Coronary artery (tissue), 2 donors: ENCODE results near the gene CWC27.
"Not testable (repeated sequence)": the region's sequence is repeated elsewhere in the genome, so short reads cannot be mapped to it uniquely, and the experiment has no call there.

ENCODE experiments used
- DNase-seq: peaks from one replicate; pipeline ENCODE4 v3.0.0-alpha.2; 2017; ENCODE audit warnings: low spot score
- H3K27ac ChIP-seq, 2 donors: fragments of 200-600 bp; sonication (generic); one replicate each; pipeline ENCODE4 v1.5.1; 2016 to 2019
- H3K4me3 ChIP-seq: fragments of 200-600 bp; sonication (generic); 2 replicates; pipeline ENCODE4 v1.5.1; 2016; ENCODE audit warnings: mild to moderate bottlenecking, moderate library complexity
- TF ChIP-seq, protein P1 (sequence below): fragments of 200-600 bp; sonication (generic); IDR thresholded peaks from one replicate; pipeline ENCODE4 v1.5.1; 2019; ENCODE audit warnings: antibody characterized with exemption

Gene CWC27

DNA sequence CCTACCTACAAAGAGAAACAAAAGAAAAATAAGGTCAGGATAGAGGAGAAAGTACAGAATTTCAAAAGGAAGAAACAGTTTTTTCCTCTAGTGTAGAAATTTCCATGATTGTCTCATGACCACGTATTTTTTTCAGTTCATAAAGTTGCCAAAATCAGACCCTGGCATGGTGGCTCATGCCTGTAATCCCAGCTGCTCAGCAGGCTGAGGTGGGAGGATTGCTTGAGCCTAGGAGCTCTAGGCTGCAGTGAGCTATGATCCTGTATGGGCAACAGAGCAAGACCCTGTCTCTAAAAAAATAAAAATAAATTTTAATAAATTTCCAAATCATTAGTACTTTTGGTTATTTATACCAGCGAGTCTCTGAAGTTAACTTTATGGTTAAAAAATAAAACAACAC is 37.8 kb downstream of the CWC27 start:
- no peak overlapping the region for H3K27ac ChIP-seq
- TF ChIP-seq, protein P1, sequence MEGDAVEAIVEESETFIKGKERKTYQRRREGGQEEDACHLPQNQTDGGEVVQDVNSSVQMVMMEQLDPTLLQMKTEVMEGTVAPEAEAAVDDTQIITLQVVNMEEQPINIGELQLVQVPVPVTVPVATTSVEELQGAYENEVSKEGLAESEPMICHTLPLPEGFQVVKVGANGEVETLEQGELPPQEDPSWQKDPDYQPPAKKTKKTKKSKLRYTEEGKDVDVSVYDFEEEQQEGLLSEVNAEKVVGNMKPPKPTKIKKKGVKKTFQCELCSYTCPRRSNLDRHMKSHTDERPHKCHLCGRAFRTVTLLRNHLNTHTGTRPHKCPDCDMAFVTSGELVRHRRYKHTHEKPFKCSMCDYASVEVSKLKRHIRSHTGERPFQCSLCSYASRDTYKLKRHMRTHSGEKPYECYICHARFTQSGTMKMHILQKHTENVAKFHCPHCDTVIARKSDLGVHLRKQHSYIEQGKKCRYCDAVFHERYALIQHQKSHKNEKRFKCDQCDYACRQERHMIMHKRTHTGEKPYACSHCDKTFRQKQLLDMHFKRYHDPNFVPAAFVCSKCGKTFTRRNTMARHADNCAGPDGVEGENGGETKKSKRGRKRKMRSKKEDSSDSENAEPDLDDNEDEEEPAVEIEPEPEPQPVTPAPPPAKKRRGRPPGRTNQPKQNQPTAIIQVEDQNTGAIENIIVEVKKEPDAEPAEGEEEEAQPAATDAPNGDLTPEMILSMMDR, result no peak

DNA sequence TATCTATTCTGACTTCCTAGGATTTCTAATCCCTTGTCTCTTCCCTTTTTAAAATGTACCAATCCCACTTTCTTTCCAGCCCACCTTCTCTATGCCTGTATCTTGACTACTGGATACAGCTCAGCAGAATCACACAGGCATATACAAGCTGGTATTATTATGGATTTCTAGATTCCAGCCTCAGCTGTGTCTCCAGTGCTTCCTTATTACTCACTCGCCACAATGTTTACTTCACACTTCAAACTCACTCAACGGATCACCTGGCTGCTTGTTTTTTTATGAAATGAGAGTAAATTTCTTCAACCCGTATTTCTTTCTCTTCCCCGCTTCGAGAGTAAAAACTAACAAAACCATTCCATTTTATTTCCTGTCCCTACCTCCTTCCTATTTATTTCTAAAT is 38.8 kb downstream of the CWC27 start:
- DNase-seq, result no peak
- Histone ChIP-seq H3K4me3 (no peak overlapping the region), H3K27ac (no peak overlapping the region)
- TF ChIP-seq, protein P1, result no peak

More for the DNA sequence above, 37.8 kb downstream of the CWC27 start:
- H3K4me3 ChIP-seq, result no peak overlapping the region
- no peak for DNase-seq

DNA sequence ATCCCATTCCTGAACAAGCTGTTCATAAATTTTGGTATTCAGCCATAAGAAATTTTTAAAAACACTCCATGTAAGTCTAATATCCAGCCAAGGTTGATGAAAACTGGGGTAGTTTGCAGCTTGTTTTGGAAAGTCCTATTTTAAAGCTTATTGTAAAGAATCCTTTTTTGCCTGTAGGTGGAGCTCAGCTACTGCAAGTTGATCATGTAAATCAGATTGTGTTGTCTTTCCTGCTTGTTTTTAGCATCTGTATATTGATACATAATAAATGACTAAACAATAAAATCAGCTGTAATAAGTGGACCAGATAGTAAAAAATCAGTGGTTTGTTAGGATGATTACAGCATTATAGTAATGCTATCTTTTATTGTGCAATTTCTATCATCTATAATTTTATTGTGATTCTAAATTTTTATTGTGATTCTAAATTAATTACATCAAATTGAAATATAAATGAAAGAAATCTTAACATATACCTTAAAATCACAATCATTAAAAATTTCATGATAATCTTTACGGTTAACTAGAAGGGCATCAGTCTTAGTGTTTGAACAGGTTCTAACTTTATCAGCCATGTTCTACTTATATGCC is 42.4 kb downstream of the CWC27 start:
- TF ChIP-seq, protein P1, result peak; percentile 42
- H3K27ac ChIP-seq, result no peak overlapping the region
- no peak overlapping the region for H3K4me3 ChIP-seq
- DNase-seq, result no peak

DNA sequence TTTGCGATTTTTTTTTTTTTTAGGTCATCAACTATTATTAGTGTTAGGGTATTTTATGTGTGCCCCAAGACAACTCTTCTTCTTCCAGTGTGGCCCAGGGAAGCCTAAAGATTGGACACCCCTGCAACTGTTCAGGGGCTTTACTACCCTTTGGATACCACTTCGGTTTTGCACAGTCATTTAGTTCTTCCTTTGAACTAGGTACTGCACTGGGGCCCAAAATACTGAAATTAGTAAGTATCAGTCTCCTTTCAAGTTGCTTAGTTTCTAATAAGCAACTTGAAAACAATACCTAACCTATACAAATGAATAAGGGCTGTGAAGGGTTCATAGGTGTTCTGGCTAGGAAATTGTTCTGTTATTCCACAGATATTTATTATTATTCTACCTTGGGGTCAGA is 45.3 kb downstream of the CWC27 start:
- DNase-seq, result no peak
- TF ChIP-seq, protein P1, result no peak
- Histone ChIP-seq H3K4me3 (no peak overlapping the region), H3K27ac (no peak overlapping the region)

DNA sequence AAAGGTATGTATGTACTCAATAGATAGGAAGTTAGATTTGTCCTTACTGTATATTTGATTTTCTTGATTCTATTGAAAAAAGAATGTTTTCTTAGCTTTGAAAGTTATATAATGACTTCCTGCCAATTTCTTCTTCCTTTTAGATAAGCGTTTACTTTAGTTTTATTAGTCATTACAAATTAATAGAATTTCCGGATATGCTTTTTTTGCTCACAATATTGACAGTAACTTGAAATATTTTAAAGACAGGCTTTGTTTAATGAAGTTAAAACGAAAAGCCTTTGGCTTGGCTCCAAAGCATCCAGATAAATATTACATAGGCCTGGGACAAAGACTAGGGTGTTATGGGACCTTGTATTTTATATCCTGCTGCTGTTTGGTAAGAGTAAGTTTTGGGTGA is 49.5 kb downstream of the CWC27 start:
- no peak for DNase-seq
- Histone ChIP-seq H3K4me3 (no peak overlapping the region), H3K27ac (no peak overlapping the region)
- TF ChIP-seq, protein P1, result no peak

DNA sequence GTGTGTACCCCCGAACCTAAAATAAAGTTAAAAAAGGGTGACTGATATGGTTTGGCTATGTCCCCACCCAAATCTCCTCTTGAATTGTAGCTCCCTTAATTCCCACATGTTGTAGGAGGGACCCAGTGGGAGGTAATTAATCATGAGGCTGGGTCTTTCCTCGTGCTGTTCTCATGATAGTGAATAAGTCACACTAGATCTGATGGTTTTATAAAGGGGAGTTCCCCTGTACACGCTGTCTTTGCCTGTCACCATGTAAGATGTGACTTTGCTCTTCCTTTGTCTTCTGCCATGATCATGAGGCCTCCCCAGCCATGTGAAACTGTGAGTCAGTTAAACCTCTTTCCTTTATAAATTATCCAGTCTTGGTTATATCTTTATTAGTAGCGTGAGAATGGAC is 50.6 kb downstream of the CWC27 start:
- H3K4me3 ChIP-seq, DNase-seq, H3K27ac ChIP-seq: not testable (repeated sequence)

DNA sequence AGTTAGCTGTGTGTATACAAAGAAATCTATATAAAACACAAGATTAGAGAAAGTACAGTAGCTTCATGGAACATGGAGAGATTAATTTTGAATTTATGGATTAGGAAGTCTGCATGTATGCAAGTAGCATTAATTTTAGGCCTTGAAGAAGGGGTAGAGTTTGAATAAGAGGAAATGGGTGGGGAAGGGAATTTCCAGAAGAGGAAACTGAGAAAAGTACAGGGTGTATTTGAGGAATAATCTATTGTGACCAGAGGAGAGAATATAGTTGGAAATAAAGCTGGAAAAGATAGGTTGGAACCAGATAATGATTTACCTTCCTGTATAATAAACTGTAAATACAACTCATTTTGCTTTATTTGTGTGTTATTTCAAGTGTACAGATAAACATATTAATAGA is 53.6 kb downstream of the CWC27 start:
- H3K27ac ChIP-seq, result no peak overlapping the region
- no peak for DNase-seq
- TF ChIP-seq, protein P1, result no peak
- H3K4me3 ChIP-seq, result no peak overlapping the region

DNA sequence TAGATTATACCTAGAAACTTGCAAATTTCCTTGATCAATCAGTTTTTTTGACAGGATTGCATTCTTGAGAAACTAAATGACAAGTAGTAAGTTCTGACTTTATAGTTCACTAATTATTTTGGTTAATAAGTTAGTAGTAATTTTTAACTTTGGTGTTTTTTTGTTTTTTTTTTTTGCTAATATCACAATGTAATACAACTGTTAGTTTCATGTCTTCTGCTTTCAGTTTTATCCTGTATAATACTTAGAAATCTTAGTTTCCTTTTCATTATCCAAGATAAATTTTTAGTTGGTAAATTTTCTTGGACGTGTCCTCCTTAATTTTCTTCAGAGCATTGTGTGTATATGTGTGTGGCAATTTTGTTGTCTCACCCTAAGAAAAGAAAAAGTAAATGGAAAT is 57.8 kb downstream of the CWC27 start:
- Histone ChIP-seq H3K4me3 (no peak overlapping the region), H3K27ac (no peak overlapping the region)
- TF ChIP-seq, protein P1, result no peak
- no peak for DNase-seq
